Activated T-cell treated with anti-CD3 and anti-CD28 coated beads for 24 hours (primary cell): ENCODE data around the gene CREB3L1.
"Not testable (repeated sequence)": the region's sequence is repeated elsewhere in the genome, so short reads cannot be mapped to it uniquely, and the experiment has no call there.

Experiments
- DNase-seq: peaks from one replicate; pipeline ENCODE4 v3.0.0-alpha.2; 2020; ENCODE audit warnings: low read depth

Gene CREB3L1

DNA sequence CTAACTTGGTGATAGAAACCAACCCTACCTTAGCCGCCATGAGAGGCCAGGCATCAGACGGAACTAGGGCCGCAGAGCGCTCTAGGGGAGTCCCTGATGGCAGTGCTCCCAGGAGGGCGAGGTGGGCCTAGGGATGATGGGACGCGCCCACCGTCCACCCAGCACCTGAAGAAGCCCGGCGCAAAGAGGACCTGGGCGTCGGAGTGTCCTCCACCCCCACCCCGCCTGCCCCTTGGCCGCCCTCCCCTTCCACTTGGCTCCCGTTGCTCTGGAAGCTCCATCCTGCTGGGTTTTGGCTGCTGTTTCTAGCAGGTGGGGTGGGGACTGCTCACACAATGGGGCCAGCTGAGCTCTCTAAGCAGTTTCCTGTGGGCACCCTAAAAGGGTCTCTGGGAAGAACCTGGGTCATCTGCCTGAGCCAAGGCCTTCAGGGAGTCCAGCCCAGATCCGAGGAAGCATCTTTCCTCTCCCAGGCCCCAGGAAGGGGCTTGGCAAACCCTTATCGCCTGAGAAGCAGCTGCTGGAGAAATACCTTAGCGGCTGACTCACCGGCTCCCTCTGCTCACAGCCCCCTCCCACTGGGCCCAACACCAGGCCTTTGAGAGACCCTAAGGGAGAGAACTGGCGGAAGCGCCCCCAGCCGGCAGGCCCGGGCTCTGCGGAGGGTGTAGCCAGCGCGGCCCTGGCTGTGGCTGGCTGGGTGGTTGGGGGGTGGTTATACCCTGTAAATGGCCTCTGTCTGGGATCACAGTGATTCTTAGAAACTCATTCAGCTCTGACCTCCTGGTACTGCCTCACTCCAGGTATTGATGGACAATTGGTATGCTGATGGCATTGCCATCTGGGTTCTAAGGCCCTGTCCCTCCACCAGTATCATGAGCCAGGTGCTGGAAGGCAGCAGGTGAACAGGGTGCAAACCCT is 19.3 kb downstream of the CREB3L1 start:
- no peak for DNase-seq

DNA sequence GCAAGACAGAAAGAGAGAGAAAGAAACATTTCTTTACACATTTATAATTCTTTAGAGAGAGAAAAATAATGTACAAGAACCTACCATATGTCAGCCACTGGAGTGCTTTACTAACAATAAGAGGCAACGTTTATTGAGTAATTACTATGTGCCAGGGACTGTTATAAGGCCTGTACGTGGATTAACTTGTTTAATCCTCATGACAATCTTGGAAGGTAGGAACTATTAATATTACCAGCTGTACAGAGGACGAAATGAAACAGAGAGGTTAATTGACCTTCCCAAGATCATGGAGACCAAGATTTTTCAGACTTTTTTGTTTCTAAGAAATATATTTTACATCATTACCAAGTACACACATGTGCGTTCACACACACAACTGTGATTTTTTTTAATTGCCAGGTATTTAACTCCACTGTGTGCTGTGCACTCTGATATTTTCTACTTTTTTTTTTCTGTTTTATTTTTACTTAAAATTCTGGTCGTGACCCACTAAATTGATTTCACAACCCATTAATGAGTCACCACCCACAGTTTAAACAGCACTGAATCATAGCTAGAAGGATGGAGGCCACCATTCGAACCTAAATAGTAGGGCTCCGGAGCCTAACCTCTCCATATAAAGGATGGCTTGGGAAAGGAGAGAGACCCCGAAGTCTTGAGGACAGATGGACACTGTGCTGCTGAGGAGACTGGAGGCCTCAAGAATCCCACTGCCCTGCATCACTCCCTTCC is 21.4 kb downstream of the CREB3L1 start:
- no peak for DNase-seq

DNA sequence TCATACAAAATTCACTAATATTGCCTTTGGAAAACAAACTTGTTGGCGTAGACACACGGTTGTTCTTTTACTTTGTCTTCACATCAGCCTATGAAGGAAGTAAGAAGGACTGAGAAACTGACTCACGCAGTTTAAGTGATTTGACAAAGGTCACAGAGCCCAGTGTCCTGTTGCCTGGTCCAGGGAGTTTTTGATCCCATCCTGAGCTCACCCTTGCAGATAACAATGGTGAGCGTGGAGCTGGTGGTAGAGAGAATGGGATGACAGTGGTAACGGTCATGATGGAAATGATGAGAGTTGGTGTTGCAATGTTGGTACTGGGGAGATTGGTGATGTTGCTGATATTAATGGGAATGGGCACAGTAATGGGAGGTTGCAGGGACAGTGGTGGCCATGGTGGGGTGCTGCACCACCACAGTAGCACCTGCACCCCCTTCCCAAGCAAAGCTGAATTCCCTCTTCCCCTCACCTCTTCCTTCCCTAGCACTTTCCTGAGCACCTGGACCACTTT is 22.0 kb downstream of the CREB3L1 start:
- no peak for DNase-seq

DNA sequence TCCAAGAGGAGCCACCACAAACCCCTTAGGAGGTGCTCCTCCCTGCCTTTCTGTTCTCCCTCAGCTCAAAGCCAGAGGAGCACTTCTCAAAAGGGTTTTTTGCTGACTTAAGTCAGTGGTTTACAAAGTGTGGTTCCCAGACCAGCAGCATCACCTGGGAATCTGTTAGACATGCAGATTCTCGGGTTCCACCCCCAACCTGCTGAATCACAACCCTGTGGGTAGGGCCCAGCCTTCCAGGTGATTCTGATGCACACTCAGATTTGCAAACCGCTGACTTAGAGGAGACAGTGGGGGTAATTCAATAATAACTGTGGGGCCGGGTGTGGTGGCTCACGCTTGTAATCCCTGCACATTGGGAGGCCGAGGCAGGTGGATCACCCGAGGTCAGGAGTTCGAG is 22.8 kb downstream of the CREB3L1 start:
- DNase-seq = no peak

DNA sequence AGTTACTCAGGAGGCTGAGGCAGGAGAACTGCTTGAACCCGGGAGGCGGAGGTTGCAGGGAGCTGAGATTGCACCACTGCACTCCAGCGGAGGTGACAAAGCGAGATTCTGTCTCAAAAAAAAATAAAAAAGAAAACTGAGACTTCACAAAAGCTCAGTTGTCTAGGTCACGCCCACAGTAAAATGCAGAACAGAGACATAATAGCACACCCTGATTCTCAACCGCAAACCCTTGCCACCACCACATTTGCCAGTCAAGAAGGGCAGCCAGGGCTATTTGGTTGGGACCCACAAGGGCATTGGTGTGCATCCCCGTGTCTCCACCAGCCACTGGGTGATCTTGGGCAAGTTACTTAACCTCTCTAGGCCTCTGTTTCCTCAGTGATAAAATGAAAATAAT is 25.4 kb downstream of the CREB3L1 start:
- DNase-seq = no peak

DNA sequence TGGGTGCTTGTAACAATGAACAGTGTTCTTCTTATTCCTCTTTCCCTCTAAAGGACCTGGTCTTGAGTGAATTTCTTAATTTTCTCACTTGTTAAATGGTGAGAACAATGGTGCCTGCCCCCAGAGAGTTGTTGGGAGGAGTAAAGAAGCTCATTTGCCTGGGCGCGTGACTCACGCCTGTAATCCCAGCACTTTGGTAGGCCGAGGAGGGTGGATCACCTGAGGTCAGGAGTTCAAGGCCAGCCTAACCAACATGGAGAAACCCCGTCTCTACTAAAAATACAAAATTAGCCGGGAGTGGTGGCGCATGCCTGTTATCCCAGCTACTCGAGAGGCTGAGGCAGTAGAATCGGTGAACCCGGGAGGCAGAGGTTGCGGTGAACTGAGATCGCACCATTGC is 26.6 kb downstream of the CREB3L1 start:
- DNase-seq = not testable (repeated sequence)

DNA sequence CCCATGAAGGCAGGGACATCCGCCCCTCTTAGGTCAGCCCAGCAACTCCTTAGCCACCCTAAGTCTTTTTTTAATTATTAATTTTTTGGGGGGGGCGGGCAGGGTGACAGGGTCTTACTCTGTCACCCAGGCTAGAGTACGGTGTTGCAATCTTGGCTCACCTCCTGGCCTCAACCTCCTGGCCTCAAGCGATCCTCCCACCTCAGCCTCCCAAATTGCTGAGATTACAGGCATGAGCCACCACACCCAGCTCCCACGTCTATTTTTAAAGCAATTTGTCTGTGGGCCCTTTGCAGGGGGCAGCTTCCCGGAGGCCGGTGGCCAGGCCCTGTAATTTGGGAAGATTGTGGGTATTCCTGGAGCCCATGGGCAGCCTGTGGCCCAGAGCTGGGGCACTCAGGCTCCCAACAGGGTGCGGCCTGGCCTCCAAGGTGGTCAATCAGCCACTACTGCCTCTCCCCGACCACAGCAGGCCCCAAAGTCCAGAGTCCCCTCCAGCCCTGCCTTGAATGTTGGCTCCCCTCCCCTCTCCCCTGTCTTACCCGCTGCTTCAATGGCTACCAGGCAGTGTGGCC is 27.2 kb downstream of the CREB3L1 start:
- no peak for DNase-seq

DNA sequence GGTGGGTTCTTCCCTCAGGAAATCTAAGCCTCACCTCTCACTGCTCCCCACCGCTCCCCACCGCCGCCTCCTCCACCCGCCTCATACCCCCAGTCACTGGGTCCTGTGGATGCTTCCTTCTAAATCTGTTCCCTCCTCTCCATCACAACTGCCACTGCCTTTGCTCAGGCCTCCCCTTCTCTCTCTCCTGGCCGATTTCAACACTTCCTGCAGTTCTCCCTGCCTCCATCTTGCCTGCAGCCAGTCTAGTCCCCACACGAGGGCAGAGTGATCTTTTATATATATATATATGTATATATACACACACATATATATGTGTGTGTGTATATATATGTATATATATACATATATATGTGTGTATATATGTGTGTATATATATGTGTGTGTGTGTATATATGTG is 27.8 kb downstream of the CREB3L1 start:
- DNase-seq = no peak

DNA sequence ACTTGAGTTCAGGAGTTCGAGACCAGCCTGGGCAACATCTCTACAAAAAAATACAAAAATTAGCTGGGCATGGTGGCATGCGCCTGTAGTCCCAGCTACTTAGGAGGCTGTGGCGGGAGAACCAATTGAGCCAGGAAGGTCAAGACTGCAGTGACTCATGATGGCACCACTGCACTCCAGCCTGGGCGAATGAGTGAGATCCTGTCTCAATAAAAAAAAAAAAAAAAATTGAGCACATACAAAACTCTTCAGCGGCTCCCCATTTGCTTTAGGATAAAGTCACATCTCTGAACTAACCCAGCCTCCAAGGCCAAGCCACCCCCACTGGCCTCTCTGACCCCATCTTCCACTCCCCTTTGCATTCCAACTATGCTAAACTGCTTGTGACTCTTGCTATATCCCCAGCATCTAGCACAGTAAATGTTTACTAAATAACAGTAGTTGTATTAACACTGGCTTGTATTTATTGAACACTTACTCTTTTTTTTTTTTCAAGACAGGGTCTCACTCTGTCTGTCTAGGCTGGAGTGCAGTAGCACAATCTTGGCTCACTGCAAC is 28.9 kb downstream of the CREB3L1 start:
- DNase-seq = no peak

DNA sequence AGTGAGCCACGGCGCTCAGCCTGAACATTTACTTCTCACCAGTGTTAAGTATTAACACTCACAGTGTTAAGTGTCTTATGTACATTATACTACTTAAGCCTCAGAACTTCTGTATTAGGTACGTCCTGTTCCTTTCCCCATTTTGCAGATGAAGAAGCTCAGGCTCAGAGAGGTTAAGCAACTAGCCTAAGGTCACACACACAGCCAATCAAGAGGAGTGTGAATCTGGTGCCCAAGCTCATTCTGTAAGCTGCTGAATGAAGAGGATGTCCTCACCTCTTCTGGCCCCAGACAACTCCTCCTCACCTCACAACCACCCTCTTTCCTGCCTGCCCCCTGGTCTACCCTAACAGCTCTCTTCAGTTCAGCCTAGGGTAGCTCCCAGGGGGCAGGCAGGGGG is 29.9 kb downstream of the CREB3L1 start:
- DNase-seq = no peak

DNA sequence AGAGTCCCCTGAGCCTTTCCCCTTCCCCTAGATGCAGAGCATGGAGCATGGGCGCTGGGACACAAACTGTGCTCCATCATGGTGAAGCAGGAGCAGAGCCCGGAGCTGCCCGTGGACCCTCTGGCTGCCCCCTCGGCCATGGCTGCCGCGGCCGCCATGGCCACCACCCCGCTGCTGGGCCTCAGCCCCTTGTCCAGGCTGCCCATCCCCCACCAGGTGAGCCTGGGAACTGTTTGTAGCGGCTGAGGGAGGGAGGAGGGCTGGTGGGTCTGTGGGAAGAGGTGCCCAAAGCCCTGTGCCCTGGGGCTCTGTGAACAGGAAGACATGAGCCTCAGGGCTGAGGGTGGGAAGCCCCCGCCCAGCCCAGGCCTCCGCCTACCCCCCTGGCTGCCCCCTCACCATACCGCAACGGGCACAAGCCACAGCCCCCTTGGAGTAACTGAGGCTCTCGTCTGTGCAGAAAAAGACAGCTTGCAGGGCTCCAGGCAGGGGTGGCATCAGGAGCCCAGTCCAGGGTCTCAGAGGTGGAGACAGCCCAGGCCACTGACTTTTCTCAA is 30.4 kb downstream of the CREB3L1 start:
- no peak for DNase-seq

DNA sequence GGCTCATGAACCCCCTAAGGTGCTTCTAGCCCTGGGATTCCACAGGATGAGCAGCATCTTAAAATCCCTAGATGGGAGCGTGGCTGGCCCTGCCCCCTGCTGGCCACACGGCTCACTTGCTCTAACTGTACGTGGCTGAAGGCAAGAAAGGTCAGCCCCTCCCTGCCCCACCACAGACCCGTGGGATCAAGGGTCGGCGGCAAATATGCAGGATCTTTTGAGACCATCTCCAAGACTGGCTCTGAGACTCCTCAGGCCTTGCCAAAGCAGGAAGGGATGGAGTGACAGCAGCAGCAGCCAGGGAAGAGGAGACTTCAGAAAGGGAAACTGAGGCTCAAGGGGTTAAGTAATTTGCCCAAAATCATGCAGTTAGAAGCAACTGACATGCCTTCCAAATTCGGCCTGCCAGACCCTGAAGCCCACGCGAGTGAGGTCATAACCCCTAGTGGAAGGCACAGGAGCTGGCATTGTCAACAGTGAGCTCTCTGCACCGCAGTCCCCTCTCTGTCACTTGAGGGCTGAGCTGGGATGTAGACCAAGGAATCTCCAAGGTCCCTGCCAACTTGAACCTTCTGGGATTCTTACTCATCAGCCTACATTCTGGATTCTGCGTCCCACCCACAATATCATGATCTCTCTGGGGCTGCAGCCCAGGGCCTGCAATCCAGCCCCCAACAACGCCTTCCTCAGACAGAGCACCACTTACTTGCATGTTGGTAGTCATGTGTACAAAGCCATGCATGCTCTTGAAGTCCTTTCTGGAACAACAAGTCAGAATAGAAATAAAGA is 31.4 kb downstream of the CREB3L1 start:
- DNase-seq = peak; percentile 54

DNA sequence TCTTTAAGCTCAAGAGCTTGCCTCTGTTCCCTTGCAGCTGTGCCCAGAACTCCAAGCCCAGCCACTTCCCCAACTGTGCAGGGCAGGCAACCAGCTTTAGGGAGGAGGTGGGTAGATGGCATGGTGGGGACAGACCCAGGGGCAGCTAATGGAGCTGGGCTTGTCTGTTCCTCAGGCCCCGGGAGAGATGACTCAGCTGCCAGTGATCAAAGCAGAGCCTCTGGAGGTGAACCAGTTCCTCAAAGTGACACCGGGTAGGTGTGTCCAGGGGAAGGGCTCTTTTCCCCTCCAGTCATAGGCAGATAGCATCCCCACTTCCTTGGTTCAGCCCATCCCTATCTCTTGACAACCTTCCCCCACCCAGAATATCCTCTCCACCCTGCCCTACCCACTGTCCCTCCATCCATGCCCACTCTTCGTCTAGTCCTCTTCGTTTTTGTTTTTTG is 32.4 kb downstream of the CREB3L1 start:
- no peak for DNase-seq

DNA sequence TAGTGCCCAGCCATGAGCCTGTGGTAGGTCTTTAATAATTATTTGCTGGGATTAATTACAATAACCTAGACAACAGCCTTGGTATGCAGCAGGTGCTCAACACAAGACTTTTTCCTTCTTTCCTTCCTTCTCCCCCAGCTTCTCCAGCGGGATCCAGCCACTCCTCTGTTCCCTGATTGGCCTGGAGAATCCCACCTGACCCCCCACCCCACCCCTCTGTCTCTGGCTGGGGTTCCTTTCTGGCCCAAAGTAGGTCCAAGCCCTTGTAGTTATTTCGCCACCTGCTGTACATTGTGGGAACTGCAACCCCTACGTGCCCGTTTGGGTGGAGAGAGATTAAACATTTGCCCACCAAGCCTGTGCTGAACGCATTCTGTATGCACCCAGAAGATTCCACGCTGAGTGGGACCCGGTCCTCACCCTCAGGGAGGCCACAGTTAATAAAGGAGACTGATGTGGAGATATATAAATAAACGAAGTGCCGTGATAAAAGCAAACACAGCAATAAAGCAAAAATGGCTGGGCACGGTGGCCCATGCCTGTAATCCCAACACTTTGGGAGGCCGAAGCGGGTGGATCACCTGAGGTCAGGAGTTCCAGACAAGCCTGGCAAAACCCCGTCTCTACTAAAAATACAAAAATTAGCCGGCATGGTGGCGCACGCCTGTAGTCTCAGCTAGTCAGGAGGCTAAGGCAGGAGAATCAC is 37.7 kb downstream of the CREB3L1 start:
- DNase-seq = peak; percentile 61

DNA sequence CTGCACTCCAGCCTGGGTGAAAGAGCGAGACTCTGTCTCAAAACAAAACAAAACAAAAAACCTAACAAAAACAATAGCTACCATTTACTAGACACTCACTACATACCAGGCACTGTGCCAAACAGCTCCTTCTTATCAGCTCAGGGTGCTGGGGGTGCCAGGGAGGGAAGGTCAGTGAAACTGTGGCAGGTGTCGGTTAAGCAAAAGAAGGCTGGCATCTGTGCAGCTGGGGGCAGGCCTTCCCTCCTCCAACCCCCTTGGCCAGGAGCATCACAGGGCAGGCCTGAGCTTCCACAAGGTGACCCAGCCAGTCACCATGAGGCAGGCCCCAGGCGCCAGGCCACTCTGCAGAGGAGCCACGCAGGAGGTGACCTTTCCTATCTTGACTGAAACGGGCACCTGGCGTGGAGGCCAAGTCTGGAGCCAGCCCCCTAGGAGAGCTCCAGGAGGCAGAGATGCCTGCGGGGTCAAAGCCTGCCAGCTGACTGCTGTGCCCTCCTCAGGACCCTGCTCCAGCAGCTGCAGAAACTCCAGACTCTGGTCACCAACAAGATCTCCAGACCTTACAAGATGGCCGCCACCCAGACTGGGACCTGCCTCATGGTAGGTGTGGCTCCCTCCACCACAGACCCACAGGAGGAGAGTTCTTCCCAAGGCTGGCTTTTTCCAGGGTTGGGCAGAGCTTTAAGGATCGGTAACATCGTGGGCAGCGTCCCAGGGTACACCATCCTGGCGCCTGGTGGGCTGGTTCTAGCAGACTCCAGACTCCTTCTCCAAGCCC is 38.5 kb downstream of the CREB3L1 start:
- no peak for DNase-seq

DNA sequence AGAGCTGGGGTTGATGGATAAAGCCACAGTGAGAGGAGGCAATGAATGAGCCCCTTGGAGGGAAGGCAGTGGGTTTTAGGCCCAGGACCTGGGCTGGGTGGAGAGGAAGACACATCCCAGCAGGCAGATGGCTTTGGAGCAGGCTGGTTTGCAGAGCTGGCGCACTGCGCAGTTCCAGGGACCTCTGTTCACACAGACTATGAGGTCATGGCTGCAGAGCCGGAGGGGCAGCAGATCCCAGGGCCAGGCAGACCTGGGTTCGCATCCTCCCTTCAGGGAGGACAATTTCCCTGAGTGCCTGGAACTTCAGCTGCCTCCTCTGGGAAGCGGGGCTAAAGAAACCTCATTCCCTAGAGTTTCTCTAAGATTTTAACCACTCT is 41.6 kb downstream of the CREB3L1 start:
- no peak for DNase-seq

DNA sequence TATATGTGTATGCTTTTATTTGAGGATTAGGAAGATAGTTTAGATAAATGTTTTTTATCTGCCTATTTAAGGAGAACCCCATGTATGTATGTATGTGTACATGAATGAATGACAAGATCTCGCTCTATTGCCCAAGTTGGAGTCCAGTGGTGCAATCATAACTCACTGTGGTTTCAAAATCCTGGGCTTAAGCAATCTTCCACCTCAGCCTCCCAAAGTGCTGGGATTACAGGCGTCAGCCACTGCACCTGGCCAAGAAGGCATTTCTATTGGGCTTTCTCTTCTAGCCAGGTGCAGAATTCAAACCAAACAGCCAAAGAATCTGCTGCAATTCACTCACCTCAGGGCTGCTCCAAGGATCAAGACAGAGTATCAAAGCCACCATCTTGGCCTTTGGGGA is 44.3 kb downstream of the CREB3L1 start:
- DNase-seq = no peak

DNA sequence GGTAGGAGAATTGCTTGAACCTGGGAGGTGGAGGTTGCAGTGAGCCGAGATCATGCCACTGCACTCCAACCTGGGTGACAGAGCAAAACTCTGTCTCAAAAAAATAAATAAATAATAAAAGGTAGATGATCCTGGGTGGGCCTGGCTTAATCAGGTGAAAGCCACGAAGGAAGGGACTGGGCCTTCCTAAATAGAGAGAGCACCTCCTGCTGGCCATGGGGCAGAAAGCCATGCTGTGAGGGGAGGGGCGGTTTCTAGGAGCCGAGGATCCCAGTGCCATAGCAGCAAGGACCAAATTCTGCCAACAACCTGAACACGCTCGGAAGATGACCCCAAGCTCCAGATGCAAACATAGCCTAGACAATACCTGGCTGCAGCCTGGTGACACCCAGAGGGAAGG is 45.3 kb downstream of the CREB3L1 start:
- DNase-seq = no peak

DNA sequence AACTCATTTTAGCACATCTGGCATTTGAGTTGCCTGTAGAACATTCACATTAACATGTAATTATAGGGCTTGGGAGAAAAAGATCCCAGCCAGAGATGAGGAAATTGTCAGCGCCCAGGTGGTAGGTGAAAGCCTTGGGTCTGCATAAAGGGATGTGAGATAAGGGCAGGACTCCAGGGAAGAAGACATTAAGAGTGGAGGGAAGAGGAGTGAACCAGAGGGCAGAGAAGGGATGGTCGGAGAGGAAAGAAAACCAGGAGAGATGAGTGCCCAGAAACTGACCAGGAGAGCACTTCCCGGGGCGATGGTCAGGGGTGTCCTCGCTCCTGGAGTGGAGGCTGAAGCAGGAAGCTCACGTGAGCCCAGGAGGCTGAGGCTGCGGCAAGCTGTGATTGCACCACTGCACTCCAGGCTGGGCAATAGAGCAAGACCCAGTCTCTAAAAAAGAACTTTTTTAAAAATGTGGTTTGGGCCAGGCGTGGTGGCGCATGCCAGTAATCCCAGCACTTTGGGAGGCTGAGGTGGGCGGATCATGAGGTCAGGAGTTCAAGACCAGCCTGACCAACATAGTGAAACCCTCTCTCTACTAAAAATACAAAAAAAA is 49.5 kb downstream of the CREB3L1 start:
- DNase-seq = no peak
